GM20000 (cell line): ENCODE results near the gene PYGM.

Source experiments
- DNase-seq: peaks from one replicate; pipeline ENCODE4 v3.0.0; 2012; ENCODE audit warnings: low spot score
- TF ChIP-seq, protein P1 (sequence below): IDR thresholded peaks from 2 replicates; pipeline ENCODE4 v1.5.1; 2012; ENCODE audit warnings: mild to moderate bottlenecking, control low read depth; ENCODE audit errors: extremely low read depth, missing control alignments

The PYGM gene

DNA sequence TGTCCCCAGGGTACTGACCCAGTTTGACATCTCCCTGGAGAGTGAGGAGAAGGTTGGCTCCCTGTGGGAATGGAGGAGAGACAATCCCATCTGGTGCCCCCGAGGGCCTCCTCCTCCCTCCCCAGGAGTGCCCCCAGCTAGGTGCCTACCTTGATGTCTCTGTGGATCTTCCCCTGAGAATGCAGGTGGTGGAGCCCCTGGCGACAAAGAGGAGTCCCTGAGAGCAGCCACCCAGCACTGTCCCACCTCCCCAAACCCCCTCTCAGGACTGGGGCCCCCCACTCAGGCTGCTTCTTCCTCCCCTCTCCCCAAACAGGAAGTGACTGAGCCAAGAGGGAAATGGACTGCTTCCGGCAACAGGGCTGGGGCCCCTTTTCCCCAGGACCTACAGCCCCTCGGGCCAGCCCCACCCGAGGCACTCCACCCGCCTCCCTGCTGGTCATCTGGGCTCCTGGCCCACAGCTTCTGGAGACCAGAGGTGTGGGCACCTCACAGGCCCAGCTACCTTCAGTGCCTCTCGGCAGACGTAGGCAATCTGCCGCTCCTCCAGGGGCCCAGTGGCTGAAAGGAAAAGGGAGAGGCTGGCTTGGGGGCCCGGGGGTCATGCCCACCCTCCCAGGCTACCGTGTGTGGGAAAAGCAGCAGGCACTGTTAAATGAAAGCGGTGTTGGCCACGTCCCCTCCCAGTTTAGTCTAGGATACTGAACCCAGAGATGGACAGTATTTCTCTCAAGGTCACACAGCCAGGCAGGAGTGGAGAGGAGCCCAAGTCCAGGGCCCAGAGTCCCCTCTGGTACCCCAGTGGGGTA, 42.0 kb upstream of the PYGM start:
- TF ChIP-seq, protein P1, sequence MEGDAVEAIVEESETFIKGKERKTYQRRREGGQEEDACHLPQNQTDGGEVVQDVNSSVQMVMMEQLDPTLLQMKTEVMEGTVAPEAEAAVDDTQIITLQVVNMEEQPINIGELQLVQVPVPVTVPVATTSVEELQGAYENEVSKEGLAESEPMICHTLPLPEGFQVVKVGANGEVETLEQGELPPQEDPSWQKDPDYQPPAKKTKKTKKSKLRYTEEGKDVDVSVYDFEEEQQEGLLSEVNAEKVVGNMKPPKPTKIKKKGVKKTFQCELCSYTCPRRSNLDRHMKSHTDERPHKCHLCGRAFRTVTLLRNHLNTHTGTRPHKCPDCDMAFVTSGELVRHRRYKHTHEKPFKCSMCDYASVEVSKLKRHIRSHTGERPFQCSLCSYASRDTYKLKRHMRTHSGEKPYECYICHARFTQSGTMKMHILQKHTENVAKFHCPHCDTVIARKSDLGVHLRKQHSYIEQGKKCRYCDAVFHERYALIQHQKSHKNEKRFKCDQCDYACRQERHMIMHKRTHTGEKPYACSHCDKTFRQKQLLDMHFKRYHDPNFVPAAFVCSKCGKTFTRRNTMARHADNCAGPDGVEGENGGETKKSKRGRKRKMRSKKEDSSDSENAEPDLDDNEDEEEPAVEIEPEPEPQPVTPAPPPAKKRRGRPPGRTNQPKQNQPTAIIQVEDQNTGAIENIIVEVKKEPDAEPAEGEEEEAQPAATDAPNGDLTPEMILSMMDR, result no peak
- DNase-seq, result no peak

DNA sequence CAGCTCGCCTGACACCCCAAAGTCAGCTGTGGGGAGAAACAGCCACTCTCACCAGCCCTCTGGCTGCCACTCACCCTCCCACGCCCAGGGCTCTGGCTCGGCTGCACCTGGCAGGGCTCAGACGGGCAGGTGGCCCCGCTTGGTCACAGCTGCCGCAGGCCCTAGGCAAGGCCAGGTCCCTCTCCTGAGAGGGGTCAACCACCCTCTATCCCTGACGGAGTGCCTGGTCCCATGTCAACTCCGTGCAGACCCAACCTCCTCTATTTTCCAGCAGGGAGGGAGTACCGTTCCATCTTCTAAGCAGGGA, 41.3 kb upstream of the PYGM start:
- DNase-seq, result no peak
- TF ChIP-seq, protein P1, result no peak

DNA sequence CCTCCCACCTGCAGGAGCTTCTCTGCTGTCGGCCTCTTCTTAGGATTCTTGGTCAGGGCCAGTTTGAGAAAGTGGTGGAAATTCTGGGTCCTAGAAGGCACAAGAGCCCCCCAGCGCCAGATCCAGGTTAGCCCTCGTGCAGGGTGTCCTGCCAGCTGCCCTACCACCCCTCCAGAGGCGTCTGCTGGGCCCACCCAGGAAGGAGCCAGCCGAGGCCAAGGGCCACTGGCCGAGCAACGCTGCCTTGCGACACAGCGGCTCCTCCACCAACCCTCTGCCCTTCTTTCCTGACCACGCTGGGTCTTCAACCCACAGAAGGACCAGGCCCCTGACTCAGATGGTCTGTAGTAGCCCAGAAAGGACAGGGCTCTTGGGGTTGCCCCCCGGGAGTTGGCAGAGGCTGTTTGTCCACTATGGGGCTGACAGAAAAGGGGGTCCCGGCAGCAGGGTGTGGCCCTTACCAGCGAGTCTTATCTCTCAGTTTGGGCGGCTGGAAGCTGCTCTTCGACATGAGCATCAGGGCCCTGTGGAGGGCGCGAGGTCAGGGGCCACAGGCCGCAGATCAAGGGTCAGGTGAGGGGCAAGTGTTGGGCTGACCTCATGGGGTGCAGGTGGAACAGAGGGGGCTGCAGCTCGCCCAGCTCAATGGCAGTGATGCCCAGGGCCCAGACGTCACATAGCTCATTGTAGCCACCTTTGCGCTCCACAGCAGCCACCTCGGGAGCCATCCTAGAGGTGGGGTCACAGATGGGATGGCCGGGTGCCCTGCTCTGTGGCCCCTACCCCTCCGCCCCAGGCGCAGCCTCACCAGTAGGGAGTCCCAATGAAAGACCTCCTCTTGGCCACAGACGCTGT, 40.8 kb upstream of the PYGM start:
- TF ChIP-seq, protein P1, result no peak
- DNase-seq, result no peak

DNA sequence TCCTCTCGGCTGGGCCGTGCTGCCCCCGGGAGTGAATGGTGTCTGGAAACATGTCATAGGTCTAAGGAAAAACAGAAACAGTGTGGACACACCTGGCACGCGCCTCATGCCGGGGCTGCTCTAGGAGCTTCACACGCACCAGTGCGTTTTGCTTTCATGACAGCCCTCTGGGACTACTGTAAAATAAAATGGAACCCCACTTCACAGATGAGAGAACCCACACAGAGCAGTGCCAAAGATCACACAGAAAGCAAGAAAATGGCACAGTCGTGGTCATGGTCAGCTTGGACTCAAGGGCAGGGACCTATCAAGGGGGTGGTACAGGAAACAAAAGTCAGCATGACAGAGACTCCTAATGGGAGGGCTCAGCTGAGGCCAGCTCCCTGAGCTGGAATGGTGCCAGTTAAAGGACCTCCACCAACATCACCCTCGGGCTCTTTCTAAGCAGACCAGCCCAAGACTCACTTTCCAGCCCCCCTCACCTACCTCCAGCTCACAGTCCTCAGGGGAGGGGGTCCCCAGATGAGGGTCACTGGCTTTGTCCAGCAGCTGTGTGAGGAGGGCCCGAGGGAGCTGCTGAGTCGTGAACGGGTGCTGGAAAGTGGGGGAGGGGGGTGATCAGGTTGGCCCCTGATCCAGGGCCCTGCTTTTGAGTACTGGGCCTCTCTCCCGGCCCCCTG, 40.0 kb upstream of the PYGM start:
- DNase-seq, result no peak

DNA sequence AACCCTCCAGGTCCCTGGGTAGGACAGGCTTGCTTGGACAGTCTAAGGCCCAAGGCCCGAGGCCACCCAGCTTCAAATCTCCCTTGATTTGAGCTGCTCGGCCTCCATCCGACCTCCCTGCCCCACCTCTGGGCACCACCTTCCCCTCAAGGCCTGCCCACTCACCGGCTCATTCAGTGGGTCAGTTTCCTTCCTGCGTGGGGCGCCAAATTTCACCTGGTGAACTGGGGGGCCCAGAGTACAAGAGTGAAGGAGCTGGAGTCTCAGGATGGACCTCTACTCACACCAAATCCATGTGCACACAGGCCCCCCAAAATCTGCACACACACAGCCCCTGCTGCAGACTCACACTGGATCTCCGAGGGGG, 39.5 kb upstream of the PYGM start:
- TF ChIP-seq, protein P1, result no peak
- DNase-seq, result no peak

More for the DNA sequence above, 40.0 kb upstream of the PYGM start:
- TF ChIP-seq, protein P1, result no peak

DNA sequence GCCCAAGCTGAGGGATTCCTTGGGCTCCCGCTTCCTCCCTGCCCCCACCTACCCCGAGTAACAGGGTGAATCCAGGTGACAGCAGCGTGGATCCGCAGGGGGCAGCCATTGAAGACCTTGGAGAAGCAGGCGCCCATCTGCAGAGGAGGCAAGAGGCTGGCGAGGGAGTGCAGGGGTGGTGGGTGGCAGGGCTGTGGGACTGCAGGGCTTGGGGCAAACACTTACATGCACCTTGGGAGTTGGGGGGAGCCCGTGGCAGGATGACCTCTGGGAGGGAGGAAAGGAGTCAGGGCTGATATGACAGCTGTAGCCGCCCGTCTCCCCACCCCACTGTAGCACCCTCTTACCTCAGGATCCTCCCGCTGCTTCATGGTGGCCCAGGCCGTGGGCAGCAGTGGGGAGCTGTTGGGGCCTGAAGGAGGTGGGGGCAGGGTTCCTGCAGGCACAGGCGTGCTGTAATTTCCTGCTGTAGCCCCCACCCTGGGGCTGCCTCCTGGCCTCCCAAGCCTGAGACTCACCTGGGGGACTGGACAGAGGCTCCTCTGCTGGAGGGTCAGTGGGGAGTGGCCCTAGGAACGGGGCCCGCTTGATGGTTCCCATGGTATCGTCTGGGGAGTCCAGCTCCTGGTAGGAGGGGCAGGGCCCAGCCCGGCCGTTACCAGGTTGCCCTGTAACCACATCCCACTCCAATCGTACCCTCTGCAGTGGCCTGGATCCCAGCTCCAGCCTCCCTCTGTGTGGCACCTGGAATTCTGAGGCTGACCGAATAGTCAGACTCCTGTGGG, 37.2 kb upstream of the PYGM start:
- TF ChIP-seq, protein P1, result no peak
- no peak for DNase-seq
